ENCODE measurements around the gene ELL.
A peak's percentile ranks its signal among the peaks of the same experiment; 100 is the strongest.

ELL gene

DNA sequence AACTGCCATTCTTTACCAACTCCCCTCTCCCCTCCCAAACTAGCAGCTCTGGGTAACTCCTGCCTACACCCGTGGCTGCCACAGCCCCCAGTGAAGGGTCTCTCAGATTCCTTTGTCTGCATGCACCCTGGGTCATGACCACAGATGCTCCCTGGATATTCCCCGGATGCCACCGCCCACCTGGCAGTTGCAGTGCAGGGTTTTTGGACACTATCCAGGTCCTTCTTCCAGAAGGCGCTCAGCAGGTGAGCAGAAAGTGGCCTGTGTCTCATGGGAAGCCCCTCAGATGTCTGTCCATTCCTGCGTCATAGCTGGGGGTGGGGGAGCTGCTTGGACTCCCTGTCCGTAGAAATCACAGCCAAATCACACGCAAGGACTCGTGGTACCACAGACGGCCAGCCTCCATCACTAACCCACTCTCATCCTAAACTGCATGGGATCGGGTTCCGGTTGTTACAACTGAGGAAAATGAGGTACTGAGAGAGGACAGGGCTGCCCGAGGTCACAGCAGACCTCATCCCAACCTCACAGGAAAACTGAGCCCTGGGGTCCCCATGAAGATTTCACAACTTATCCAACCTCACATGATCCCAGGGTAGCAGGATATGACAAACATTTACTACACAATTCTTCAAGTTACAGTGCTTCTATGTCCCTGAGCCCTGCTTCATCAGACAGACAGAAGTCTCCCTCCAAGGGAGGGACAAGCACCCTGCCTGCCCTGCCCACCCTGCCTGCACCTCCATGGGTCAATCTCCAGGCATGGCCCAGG is 38.6 kb downstream of the ELL start:
- DNase-seq (ENCODE audit: extremely low spot score) = no peak
- TF ChIP-seq, protein P1, sequence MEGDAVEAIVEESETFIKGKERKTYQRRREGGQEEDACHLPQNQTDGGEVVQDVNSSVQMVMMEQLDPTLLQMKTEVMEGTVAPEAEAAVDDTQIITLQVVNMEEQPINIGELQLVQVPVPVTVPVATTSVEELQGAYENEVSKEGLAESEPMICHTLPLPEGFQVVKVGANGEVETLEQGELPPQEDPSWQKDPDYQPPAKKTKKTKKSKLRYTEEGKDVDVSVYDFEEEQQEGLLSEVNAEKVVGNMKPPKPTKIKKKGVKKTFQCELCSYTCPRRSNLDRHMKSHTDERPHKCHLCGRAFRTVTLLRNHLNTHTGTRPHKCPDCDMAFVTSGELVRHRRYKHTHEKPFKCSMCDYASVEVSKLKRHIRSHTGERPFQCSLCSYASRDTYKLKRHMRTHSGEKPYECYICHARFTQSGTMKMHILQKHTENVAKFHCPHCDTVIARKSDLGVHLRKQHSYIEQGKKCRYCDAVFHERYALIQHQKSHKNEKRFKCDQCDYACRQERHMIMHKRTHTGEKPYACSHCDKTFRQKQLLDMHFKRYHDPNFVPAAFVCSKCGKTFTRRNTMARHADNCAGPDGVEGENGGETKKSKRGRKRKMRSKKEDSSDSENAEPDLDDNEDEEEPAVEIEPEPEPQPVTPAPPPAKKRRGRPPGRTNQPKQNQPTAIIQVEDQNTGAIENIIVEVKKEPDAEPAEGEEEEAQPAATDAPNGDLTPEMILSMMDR (IDR thresholded peaks at IDR 0.05; ENCODE audit: control extremely low read depth, extremely low read depth, low read depth, missing control alignments) = no peak
- CTCF ChIA-PET = interaction anchor here (1.5 to 5.8 kb wide), 5 partner anchors 9 to 21 kb away, joined by 4 to 24 read pairs (median 7); no protein-coding TSS in a partner anchor
- POLR2A ChIA-PET = no interaction called here

DNA sequence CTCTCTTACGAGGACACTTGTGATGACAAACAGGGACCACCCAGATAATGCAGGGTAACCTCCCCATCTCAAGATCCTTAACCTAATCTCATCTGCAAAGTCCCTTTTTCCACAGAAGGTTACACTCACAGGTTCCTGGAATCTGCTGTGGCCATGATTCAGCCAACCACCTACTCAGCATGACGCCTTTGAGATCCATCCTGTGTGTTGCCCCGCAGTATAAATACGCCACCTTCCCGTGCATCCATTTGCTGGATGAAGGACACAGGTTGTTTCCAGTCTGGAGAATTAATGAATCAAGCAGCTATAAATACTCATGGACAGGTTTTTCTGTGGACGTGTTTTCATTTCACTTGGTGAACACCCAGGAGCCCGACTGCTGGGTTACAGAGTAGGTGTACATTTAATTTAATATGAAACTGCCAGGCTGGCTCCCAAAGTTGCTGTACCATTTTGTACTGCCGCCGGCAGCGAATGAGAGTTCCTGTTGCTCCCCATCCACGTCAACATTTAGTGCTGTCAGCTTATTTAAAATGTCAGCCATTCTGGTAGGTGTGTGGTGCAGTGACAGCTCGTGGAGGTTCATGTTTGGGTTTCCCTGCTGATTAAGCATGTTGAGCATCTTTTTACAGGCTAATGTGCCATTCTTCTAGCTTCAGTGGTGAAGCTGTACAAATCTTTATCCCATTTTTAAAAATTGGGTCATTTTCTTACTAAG is 40.2 kb downstream of the ELL start:
- POLR2A ChIA-PET = no interaction called here
- DNase-seq (ENCODE audit: extremely low spot score) = no peak
- CTCF ChIA-PET = interaction anchor here (1.0 to 5.8 kb wide), 6 partner anchors 10 to 349 kb away, joined by 3 to 24 read pairs (median 6); partner anchors contain the start of gene UPF1
- TF ChIP-seq, protein P1 (IDR thresholded peaks at IDR 0.05; ENCODE audit: control extremely low read depth, extremely low read depth, low read depth, missing control alignments) = no peak

DNA sequence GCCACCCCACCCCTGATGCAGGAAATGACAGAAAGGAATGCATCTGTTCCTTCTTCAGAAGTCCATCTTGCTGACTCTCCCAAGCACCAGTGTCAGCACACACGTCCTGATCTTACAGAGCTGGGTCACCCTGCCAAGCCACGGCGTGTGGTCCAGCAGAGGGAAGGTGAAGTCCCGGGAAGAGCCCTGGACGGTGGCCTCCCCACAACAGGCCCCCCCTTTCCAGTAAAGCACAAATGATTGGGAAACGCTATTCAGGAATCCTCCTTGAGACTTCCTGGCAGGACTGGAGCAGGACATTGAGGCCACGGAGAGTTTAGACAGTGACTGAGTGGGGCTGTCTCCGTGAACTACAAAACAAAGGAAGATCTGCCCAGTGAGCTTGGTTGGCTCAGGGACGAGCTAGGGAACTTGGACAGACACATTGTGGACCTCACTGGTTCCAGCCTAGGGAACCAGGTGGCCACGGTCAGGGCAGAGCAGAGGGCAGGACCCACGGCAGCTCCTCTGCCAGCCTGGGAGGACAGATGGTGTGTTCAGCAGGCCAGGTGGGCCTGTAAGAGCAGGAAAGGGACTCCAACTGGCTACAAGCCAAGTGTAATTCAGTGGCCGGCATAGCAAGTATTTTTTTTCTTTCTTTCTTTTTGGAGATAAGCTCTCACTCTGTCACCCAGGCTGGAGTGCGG is 41.7 kb downstream of the ELL start:
- no peak for DNase-seq (ENCODE audit: extremely low spot score)
- ChIA-PET CTCF (interaction anchor here (1.0 to 5.8 kb wide), 3 partner anchors 10 to 18 kb away, joined by 3 to 24 read pairs (median 21); no protein-coding TSS in a partner anchor), POLR2A (no interaction called here)
- TF ChIP-seq, protein P1 (IDR thresholded peaks at IDR 0.05; ENCODE audit: control extremely low read depth, extremely low read depth, low read depth, missing control alignments) = no peak

DNA sequence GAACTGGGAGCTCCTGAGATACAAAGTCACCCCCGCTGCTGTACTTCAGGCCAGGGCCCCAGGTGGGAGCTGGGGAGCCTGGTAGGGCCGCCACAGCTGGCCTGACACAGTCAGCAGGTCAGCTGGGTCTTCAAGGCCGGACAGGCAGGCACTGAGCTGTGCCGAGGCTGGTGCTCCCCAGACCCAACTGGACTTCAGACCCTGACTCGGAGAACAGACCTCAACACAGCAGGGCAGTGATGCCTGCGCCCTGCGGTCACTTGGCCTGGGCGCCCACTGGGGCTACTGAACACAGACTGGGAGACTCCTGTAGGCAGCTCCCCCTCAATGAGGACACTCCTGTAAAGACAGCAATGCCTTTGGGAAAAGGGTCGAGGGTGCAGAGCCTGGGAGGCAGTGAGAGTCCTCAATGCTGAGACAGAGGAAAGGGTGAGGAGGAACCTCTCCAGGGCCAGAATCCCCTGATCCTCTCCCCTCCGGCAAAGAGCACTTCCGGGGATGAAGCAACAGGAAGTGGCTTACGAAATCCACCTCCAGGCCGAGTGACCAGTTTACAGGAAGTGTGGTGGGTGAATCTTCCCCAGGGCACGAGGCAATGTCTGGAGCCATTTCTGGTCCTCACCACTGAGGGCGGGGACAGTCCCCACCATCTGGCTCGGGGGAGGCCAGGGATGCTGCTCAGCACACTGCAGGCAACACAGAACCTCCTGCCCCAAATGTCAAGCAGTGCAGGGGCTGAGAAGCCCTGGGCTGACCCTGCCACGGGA is 43.1 kb downstream of the ELL start:
- TF ChIP-seq, protein P1 (IDR thresholded peaks at IDR 0.05; ENCODE audit: control extremely low read depth, extremely low read depth, low read depth, missing control alignments) = no peak
- CTCF ChIA-PET = interaction anchor here (0.7 to 5.8 kb wide), 7 partner anchors 9 to 86 kb away, joined by 3 to 24 read pairs (median 4); no protein-coding TSS in a partner anchor
- peak; percentile 90 for DNase-seq (ENCODE audit: extremely low spot score)
- POLR2A ChIA-PET = interaction anchor here (0.7 kb wide), 2 partner anchors 11 to 414 kb away, joined by 7 read pairs; no protein-coding TSS in a partner anchor

DNA sequence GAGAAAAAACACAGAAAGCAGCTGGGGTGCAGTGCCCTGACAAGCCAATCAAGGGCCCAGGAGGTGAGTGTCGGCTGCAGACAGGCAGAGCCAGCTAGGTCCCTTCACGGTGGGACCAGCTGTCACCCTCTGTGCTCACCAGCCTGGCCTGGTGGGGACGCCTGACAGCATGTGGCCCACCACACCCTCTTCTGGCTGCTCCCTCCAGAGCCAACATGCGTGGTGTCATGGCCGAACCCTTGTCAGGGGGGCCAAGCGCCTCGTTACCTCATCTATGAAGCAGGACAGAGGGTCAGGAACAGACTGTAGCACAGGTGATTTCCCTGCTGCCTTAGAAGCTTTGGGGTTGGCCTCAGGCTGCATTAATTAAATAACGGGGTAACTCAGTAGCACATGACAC is 43.9 kb downstream of the ELL start:
- ChIA-PET CTCF (interaction anchor here (0.7 to 5.8 kb wide), 7 partner anchors 8 to 389 kb away, joined by 3 to 24 read pairs (median 4); no protein-coding TSS in a partner anchor), POLR2A (interaction anchor here (0.5 kb wide), 1 partner anchor 36 kb away, joined by 5 read pairs; no protein-coding TSS in a partner anchor)
- DNase-seq (ENCODE audit: extremely low spot score) = no peak
- TF ChIP-seq, protein P1 (IDR thresholded peaks at IDR 0.05; ENCODE audit: control extremely low read depth, extremely low read depth, low read depth, missing control alignments) = no peak

Measured in GM10248 (cell line).